Central memory CD4-positive, alpha-beta T cell (primary cell): ENCODE results near the gene CD99L2.

Experiments used
- DNase-seq: peaks from one replicate; pipeline ENCODE4 v3.0.0; 2022
- total RNA-seq, 3 experiments: gene quantifications; one replicate each; lab custom pipeline; 2026; lab: John Stamatoyannopoulos, UW

The CD99L2 gene, protein sequence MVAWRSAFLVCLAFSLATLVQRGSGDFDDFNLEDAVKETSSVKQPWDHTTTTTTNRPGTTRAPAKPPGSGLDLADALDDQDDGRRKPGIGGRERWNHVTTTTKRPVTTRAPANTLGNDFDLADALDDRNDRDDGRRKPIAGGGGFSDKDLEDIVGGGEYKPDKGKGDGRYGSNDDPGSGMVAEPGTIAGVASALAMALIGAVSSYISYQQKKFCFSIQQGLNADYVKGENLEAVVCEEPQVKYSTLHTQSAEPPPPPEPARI
- 12.9 to 37.1 (median 19.4) reads per million in 3 experiments for total RNA-seq

DNA sequence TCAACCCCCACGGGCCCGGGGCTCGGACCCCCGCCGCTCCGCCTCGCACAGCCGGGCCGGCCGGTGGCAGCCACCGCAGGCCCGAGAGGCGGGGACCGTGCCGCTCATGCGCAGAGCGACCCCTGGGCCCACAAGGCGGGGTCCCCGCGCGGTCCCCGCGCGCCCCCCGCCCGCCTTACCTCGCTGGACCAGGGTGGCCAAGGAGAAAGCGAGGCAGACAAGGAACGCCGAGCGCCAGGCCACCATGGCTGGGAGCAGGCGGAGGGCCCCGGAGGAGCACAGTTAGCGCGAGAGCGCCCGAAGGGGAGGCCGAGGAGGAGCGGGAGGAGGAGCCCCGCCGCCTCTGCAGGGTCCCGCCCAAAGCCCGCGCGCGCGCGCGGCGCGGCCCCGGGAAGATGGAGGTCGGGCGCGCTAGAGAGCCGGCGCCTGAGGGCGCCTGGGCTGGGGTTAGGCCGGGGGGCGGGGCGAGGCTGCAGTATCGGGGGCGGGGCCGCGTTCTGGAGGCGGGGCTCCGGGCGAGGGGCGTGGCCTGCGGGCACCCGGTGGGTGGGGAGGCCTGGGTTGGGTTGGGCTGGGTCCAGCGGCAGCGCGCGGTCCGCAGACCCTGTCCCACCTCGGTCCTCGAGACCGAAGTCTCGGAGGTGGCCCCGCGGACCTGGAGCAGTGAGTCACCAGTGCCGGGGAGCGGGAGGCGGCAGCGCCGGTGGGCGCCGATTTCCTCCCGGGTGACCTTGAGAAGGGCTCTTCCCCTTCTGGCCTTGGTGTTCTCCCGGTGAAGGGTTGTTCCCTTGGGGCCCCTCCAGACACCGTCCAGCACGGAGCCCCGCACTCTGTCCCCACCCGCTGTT is at the start of gene CD99L2:
TSS of gene CD99L2 (minus strand) at position 326 of the 848 bp plus-strand sequence. CDS start at position 246, 80 bp downstream.
- peak; percentile 83 for DNase-seq

DNA sequence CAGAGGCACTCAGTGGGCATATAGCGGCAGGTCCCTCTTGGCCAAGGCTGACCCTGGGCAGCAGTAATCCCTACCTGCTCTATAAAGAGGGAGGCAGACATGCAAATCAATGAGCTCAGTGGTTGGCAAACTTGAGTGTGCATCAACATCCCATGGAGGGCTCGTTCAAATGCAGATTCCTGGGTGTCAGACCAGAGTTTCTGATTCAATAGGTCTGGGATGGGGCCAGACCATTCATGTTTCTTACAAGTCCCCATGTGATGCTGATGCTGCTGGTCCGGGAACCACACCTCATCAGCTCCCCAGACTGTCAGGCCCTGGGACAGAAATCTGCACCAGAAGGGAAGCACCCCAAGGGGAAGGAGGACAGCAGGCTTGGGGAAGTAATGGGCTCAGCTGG is 45.8 kb upstream of the CD99L2 start:
- DNase-seq, result no peak

DNA sequence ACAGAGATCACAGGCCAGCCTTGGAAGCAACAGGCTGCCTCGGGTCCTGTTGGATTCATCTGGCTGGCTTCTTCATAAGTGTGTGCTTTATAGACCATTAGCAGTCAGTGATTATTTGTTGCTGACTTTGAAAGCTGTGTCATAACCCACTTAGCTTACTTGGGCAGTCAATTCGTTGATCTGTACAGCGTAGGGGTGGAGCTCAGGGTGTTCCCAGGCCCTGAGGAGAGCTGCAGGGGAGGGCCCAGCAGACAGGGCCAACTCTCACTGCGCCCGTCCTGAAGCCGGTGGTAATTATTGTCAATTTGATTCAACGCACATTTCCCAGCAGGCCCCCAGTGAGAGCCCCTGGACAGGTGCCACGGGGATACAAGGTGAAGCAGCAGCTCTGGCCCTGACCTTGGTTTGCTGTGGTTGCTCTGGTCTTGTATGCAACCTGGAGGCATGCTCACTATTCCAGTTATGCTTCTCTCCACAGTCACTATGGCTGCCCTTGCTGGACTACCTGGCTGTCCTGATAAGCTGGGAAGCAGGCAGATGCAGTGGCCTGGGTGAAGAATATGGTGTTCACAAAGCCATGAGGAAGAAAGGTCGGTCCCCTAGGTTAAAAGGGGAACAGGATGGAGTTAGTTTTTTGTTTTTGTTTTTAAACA is 44.6 kb upstream of the CD99L2 start:
- DNase-seq, result no peak

- no peak for DNase-seq
Measured at GRCh38 chrX:150941580-150941979, 43.1 kb upstream of the CD99L2 start.

- DNase-seq, result no peak
Measured at GRCh38 chrX:150940844-150941495, 42.5 kb upstream of the CD99L2 start.

DNA sequence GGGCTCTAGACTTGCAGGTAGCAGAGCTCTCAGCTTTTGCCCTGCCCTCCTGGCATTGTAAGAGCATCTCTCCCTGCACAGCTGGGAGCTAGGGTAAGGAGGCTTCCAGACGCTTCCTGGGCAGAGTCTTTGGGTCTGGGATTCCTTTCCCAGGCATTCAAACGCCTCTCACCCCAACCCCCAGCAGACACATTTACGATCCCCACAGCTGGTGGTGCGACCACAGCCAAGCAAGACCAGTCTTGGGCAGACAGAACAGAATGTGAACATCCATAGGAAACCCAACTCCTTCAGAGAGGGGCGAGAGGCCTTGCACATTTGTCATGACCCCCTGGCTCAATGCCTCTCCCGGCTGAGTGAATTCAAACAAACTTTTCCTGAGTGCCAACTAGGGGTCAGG is 38.1 kb upstream of the CD99L2 start:
- no peak for DNase-seq

GRCh38 chrX:150935467-150935866 is 37.0 kb upstream of the CD99L2 start:
- DNase-seq, result no peak

DNA sequence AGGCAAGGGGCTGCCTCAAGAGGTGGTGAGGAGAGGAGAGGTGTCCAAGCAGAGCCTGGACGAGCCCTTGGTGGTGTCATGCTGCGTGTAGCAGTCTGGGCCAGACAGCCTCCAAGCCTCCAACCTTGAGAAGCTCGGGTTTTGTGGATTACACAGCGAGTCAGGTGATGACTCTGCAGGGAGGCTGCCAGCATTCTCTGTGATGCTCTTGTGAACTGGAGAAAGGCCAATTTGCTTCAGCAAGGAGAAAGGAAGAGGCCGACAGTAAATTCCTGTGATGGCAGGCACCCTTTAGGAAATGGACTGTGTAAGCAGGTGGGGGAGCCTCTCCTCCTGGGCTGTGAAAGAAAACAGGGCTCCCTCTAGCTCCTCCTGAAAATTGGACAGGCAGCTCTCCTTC is 36.0 kb upstream of the CD99L2 start:
- DNase-seq, result no peak

DNA sequence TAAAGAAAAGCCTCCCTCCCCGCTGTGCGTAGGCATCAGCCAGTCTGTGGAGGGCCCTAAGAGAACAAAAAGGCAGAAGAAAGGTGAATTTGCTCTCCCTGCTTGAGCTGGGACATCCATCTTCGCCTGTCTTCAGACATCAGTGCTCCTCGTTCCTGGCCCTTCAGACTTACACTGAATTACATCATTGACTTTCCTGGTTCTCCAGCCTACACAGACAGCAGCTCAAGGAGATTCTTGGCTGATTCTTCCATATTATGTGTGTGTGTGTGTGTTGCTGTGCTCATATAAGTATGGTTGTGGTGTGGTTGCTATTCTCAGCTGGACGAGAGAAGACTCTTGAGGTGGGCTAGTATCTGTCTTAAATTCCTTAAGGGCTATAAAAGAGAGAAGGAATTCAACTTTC is 35.5 kb upstream of the CD99L2 start:
- no peak for DNase-seq

DNA sequence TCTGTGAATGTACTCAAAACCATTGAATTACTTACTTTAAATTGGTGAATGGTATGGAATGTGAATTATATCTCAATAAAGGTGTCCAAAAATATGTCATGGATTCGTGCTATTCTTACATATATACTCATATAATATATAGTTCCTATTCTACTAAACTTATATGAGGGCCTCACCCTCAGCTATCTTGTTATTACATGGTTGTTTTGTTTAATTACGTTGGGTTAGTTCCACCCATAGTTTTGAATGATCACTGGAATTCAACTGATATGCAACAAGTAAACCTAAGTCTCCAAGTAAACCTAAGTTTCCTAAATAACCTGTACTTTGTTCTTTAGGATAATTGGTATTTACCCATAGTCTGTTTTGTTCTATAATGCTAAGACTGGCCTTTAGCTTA is 30.6 kb upstream of the CD99L2 start:
- no peak for DNase-seq

DNA sequence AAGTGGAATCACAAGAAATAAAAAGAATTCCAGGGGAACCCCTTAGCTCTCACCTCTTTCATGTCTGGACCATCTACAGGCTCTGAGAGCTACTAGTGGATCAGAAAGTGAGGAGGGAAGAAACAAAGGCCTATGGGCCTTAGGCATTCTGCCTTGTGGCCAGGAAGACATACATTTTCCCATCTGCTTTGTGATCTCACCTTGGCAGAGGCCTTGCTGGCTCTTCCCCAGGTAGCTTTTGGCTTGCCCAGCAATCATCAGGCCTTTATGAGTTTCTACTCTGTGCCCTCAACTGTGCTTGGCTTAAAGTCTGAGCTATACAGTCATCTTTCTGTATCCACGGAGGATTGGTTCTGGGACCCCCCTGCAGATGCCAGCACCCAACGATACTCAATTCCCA is 28.3 kb upstream of the CD99L2 start:
- no peak for DNase-seq

GRCh38 chrX:150926304-150926703 is 27.8 kb upstream of the CD99L2 start:
- DNase-seq, result no peak

DNA sequence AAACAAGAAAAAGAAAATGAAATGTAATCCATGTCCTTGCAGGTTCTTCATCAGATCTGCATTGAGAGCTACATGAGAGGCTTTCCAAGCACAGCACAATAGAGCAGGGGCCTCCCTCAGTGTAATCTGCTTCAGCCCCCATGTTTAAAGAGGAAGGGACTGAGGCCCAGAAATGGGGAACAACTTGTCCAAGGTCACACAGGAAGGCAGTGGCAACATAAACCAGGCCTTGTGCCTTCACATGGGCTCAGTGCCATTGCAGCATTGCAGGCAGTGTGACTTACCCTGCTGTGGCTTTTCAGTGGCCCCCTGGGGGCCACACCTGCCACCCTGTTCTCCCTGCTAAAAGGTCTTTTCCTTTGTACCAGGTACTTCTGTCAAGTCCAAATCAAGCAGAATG is 20.9 kb upstream of the CD99L2 start:
- no peak for DNase-seq

DNA sequence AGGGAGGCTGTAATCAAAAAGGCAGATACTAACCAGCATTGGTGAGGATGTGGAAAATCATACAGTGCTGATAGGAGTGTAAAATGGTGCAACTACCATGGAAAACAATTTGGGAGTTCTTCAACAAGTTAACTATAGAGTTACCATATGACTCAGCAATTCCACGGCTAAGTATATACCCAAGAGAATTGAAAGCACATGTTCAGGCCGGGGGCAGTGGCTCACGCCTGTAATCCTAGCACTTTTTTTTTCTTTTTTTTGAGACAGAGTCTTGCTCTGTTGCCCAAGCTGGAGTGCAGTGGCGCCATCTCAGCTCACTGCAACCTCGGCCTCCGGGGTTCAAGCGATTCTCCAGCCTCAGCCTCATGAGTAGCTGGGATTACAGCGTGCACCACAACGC is 15.0 kb upstream of the CD99L2 start:
- DNase-seq, result no peak

GRCh38 chrX:150907474-150907873 is 9.0 kb upstream of the CD99L2 start:
- DNase-seq, result no peak

- no peak for DNase-seq
Measured at GRCh38 chrX:150906694-150907093, 8.2 kb upstream of the CD99L2 start.

- DNase-seq, result no peak
Measured at GRCh38 chrX:150905293-150905692, 6.8 kb upstream of the CD99L2 start.

GRCh38 chrX:150903110-150903508 is 4.6 kb upstream of the CD99L2 start:
- no peak for DNase-seq

GRCh38 chrX:150902434-150903109 is 4.1 kb upstream of the CD99L2 start:
- no peak for DNase-seq

GRCh38 chrX:150899191-150899757 is 806 bp upstream of the CD99L2 start:
- DNase-seq, result peak; percentile 17

DNA sequence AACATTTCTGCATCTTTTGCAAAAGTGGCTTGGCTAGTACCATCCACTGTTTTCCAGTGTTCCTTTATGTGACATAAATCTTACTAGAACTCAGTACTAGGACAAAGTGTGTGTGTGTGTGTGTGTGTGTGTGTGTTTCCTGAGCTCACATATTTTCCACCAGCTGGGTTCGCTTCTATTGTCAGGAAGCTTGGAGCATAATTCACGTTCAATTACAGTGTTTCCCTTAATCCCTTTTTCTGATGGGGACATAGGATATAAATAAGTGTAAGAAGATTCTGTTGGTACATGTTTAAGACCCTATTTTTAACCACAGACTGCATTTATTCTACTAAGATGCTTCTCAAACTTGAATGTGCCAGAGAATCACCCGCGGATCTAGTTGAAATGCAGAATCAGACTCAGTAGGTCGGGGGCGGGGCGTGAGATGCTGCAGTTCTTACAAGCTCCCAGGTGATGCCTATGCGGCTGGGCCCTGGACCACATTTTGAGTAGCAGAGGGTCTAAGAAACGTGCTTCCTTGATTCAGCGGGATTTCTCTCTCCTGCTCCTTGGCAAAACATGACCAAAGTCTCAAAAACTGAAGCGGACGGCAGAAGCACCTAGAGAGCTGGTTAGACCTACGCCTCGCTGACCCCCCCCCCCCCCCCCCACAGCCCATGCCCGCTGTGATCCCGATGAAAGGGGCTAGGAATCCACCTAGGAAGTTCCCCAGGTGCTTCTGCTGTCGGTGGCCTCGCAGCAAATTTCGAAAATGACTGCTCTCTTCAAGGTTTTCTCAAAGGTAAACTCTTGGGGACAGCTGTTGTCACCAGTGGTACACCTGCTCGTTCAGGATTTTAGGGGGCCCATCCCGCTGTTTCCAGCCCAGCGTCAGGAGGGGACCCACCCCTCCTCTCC is 797 bp downstream of the CD99L2 start:
- peak; percentile 25 for DNase-seq
